Endothelial cell (in vitro differentiated cells): Measurements from ENCODE around the gene POR. TPM values are rescaled to one million over a fixed set of nuclear protein-coding genes. Genes with fewer than 3 reads are reported as not detected.
"Not testable (repeated sequence)": the region's sequence is repeated elsewhere in the genome, so short reads cannot be mapped to it uniquely, and the experiment has no call there.

ENCODE experiments used
- DNase-seq: peaks from one replicate; pipeline ENCODE4 v3.0.0; 2021; ENCODE audit warnings: low spot score
- H3K27ac Mint-ChIP-seq: one replicate; pipeline ENCODE4 v1.8.0; 2021; ENCODE audit warnings: mixed read lengths, inconsistent platforms; ENCODE audit not compliant: unreplicated experiment
- H3K27me3 Mint-ChIP-seq: one replicate; pipeline ENCODE4 v1.8.0; 2021; ENCODE audit warnings: mild to moderate bottlenecking, moderate library complexity, mixed read lengths, inconsistent platforms; ENCODE audit not compliant: unreplicated experiment
- H3K36me3 Mint-ChIP-seq: one replicate; pipeline ENCODE4 v1.8.0; 2021; ENCODE audit warnings: mild to moderate bottlenecking, low read depth, mixed read lengths, inconsistent platforms; ENCODE audit not compliant: unreplicated experiment
- H3K4me1 Mint-ChIP-seq: one replicate; pipeline ENCODE4 v1.8.0; 2021; ENCODE audit warnings: mild to moderate bottlenecking, mixed read lengths, inconsistent platforms; ENCODE audit not compliant: unreplicated experiment
- H3K4me3 Mint-ChIP-seq: one replicate; pipeline ENCODE4 v1.8.0; 2021; ENCODE audit warnings: mild to moderate bottlenecking, mixed read lengths, inconsistent platforms; ENCODE audit not compliant: unreplicated experiment
- H3K9me3 Mint-ChIP-seq: one replicate; pipeline ENCODE4 v1.8.0; 2021; ENCODE audit warnings: mixed read lengths, inconsistent platforms; ENCODE audit not compliant: unreplicated experiment
- total RNA-seq: library from RNA; stranded (reverse); fragmentation: NEBNext Ultra II Directional; extraction: Animal tissue kit (Norgen Biotek cat#: 25700); gene quantifications from one replicate; pipeline ENCODE4 v1.2.1, GENCODE V29; 2021; ENCODE audit not compliant: unreplicated experiment
- TF ChIP-seq, protein P1 (sequence below): fragments of 200-600 bp; sonication (generic); IDR thresholded peaks from one replicate; pipeline ENCODE4 v1.5.0; 2021; ENCODE audit warnings: antibody characterized with exemption; ENCODE audit not compliant: unreplicated experiment

POR gene
- total RNA-seq, 1 donor from 2014 or later, result 70.8 TPM

DNA sequence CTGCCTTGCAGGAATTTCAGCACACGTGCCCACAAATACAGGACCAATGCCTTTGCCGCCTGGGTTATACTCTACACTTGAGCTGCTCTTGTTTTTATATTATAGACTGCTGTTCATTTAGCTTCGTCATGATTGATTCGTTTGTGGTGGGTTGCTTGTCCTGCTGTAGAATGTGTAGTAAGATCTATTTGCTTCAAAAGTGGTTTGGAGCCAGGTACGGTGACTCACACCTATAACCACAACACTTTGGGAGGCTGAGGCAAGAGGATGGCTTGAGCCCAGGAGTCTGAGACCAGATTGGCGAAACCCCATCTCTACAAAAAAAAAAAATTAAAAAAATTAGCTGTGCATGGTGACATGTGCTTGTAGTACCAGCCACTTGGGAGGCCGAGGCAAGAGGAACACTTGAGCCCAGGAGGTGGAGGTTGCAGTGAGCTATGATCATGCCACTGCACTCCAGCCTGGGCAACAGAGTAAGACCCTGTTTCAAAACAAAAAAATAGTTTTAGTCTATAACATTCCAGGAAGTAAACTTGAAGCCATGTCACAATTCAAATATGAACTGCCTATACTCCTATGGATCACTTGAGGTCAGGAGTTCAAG is 45.1 kb upstream of the POR start:
- peaks cover 2% of the 10 kb centered on the region for H3K27me3 Mint-ChIP-seq
- DNase-seq, result no peak
- no peaks in the 10 kb centered on the region for H3K9me3 Mint-ChIP-seq
- TF ChIP-seq, protein P1, sequence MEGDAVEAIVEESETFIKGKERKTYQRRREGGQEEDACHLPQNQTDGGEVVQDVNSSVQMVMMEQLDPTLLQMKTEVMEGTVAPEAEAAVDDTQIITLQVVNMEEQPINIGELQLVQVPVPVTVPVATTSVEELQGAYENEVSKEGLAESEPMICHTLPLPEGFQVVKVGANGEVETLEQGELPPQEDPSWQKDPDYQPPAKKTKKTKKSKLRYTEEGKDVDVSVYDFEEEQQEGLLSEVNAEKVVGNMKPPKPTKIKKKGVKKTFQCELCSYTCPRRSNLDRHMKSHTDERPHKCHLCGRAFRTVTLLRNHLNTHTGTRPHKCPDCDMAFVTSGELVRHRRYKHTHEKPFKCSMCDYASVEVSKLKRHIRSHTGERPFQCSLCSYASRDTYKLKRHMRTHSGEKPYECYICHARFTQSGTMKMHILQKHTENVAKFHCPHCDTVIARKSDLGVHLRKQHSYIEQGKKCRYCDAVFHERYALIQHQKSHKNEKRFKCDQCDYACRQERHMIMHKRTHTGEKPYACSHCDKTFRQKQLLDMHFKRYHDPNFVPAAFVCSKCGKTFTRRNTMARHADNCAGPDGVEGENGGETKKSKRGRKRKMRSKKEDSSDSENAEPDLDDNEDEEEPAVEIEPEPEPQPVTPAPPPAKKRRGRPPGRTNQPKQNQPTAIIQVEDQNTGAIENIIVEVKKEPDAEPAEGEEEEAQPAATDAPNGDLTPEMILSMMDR, result no peak
- H3K27ac Mint-ChIP-seq, result no peak overlapping the region
- H3K36me3 Mint-ChIP-seq, result no peaks in the 10 kb centered on the region
- no peak overlapping the region for H3K4me3 Mint-ChIP-seq
- no peaks in the 10 kb centered on the region for H3K4me1 Mint-ChIP-seq

DNA sequence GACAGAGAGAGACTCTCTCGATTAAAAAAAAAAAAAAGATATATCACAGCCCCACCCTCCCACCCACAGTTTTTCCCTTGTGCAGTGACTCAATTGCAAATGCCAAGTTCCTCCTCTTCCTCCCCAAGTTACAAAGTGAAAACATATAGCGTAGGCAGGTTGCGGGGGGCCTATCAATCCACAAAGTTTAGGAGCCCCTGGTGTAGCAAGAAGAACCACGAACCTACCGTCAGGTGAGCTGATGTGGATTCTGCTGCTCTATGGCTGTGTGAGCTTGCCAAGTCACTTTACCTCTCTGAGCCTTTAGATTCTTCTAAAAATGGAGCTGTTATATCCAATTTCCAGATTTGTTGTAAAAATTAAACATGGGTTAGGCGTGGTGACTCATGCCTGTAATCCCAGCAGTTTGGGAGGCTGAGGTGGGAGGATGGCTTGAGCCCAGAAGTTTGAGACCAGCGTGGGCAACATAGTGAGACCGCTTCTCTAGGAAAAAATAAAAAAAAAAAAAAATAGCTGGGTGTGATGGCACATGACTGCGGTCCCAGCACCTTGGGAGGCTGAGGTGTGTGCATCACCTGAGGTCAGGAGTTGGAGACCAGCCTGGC is 44.3 kb upstream of the POR start:
- H3K4me1 Mint-ChIP-seq, result no peaks in the 10 kb centered on the region
- no peaks in the 10 kb centered on the region for H3K36me3 Mint-ChIP-seq
- H3K4me3 Mint-ChIP-seq, result no peak overlapping the region
- DNase-seq, result no peak
- no peaks in the 10 kb centered on the region for H3K9me3 Mint-ChIP-seq
- H3K27ac Mint-ChIP-seq, result no peak overlapping the region
- TF ChIP-seq, protein P1, result no peak
- H3K27me3 Mint-ChIP-seq, result peaks cover 2% of the 10 kb centered on the region

DNA sequence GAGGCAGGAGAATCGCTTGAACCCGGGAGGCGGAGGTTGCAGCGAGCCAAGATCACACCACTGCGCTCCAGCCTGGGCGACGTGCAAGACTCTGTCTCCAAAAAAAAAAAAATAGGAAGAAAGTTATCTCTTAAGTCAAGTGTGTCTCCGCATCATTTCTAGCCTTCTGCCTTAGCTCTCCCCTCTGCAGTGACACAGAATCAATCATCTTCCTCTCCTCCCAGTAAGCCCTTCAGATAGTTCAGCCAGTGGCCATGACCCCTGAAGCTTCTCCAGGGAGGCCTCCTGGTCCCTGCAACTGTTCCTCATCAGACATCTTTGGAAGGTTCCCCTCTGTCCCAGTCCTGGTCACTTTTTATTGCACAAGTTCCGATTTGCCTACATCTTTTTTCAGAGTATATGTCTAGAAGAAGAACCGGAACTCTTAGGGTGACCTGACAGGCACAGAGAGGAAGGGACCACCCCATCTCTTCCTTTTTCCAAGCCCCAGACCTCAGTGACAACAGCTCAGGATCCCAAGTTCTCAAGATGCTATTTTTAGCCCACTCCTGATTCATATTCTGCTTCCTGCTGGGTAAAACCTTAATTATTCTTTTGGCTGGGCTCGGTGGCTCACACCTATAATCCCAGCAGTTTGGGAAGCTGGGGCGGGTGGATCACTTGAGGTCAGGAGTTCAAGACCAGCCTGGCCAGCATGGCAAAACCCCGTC is 42.7 kb upstream of the POR start:
- Mint-ChIP-seq H3K4me1 (no peaks in the 10 kb centered on the region), H3K36me3 (no peaks in the 10 kb centered on the region), H3K27ac (no peak overlapping the region), H3K9me3 (no peaks in the 10 kb centered on the region), H3K4me3 (no peak overlapping the region), H3K27me3 (peaks cover under 1% of the 10 kb centered on the region)
- TF ChIP-seq, protein P1, result no peak
- DNase-seq, result no peak

DNA sequence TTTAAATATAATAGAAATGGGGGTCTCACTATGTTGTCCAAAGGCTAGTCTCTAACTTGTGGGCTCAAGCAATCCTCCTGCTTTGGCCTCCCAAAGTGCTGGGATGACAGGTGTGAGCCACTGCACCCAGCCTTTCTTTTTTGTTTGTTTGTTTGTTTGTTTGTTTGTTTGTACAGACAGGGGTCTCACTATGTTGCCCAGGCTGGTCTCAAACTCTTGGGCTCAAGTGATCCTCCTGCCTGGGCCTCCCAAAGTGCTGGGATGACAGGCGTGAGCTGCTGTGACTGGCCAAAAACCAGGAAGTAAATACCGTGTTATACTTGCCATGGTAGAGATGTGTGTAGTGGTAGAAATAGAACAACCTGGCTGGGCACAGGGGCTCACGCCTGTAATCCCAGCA is 40.8 kb upstream of the POR start:
- H3K4me3 Mint-ChIP-seq, H3K36me3 Mint-ChIP-seq, H3K27ac Mint-ChIP-seq, H3K9me3 Mint-ChIP-seq, DNase-seq, H3K4me1 Mint-ChIP-seq, H3K27me3 Mint-ChIP-seq: not testable (repeated sequence)

DNA sequence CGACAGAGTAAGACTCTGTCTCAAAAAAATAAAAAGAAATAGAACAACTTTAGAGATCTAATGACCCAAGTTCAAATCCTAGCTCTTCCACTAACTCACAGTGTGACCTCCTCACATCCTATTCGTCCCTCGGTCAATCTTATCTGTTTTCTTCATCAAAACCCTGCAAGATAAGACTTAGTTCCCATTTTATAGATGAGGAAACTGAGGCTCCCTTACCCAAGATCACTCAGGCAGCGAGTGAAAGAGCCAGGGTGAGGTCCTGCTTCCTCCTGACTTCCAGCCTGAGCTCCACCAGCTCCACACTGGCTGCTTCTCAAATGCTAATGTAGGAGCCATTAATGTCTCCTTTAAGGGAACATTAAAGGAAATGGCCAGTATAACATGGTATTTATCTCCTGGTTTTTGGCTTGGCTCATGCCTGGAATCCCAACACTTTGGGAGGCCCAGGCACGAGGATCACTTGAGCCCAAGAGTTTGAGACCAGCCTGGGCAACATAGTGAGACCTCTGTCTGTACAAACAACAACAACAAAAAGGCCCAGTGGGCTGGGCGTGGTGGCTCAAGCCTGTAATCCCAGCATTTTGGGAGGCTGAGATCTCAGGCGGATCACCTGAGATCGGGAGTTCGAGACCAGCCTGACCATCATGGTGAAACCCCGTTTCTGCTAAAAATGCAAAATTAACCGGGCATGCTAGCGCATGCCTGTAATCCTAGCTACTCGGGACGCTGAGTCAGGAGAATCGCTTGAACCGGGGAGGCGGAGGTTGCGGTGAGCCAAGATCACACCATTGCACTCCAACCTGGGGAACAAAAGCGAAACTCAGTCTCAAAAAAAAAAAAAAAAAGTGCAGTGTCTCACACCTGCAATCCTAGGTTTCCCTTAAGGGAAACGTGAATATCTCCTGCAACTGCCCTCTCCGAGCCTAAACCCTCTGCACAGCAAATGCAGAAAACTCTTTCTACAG is 39.6 kb upstream of the POR start:
- TF ChIP-seq, protein P1, result no peak
- Mint-ChIP-seq H3K9me3 (no peaks in the 10 kb centered on the region), H3K36me3 (peaks cover 11% of the 10 kb centered on the region), H3K27ac (no peak overlapping the region), H3K4me3 (no peak overlapping the region), H3K4me1 (peaks cover 19% of the 10 kb centered on the region), H3K27me3 (peaks cover 12% of the 10 kb centered on the region)
- DNase-seq, result no peak
